RPMI7951 (cell line): ENCODE measurements around the gene TUBA3D. TPM values are rescaled to one million over a fixed set of nuclear protein-coding genes. Genes with fewer than 3 reads are reported as not detected.
"Not testable (repeated sequence)": the region's sequence is repeated elsewhere in the genome, so short reads cannot be mapped to it uniquely, and the experiment has no call there.

Experiments used
- DNase-seq: peaks from one replicate; pipeline ENCODE4 v3.0.0-alpha.2; 2012; ENCODE audit warnings: low read depth
- total RNA-seq: library from RNA; depleted of rRNA; stranded (reverse); fragments of >200 nt; shearing (Covaris generic); gene quantifications from 2 replicates; pipeline ENCODE4 v1.2.3, GENCODE V29; 2014

Gene TUBA3D
- total RNA-seq, 1 experiment from 2014 or later, result not detected

- not testable (repeated sequence) for DNase-seq
Measured at GRCh38 chr2:131514408-131515166, 38.7 kb downstream of the TUBA3D start.

GRCh38 chr2:131515235-131515634, 39.3 kb downstream of the TUBA3D start:
- DNase-seq, result not testable (repeated sequence)

- DNase-seq, result no peak
Measured at GRCh38 chr2:131516011-131516410, 40.1 kb downstream of the TUBA3D start.

GRCh38 chr2:131516621-131517020, 40.7 kb downstream of the TUBA3D start:
- DNase-seq, result not testable (repeated sequence)

- no peak for DNase-seq
Measured at GRCh38 chr2:131517106-131517831, 41.4 kb downstream of the TUBA3D start.

GRCh38 chr2:131517856-131518255, 41.9 kb downstream of the TUBA3D start:
- not testable (repeated sequence) for DNase-seq

GRCh38 chr2:131518531-131518930, 42.6 kb downstream of the TUBA3D start:
- DNase-seq, result not testable (repeated sequence)

GRCh38 chr2:131519466-131519865, 43.5 kb downstream of the TUBA3D start:
- DNase-seq, result no peak

- not testable (repeated sequence) for DNase-seq
Measured at GRCh38 chr2:131519871-131520470, 44.1 kb downstream of the TUBA3D start.

- no peak for DNase-seq
Measured at GRCh38 chr2:131520526-131520925, 44.6 kb downstream of the TUBA3D start.

- not testable (repeated sequence) for DNase-seq
Measured at GRCh38 chr2:131521524-131521923, 45.6 kb downstream of the TUBA3D start.

- DNase-seq, result peak; percentile 13
Measured at GRCh38 chr2:131521961-131522781, 46.3 kb downstream of the TUBA3D start.

- DNase-seq, result not testable (repeated sequence)
Measured at GRCh38 chr2:131525256-131525655, 49.3 kb downstream of the TUBA3D start.

GRCh38 chr2:131527131-131528001, 51.4 kb downstream of the TUBA3D start, which contains the start of gene CCDC74A:
Gene CCDC74A (plus strand): TSS chr2:131527888. CDS start chr2:131527971, 83 bp downstream.
- DNase-seq, result peak; percentile 76

- not testable (repeated sequence) for DNase-seq
Measured at GRCh38 chr2:131528981-131529863, 53.3 kb downstream of the TUBA3D start.

- not testable (repeated sequence) for DNase-seq
Measured at GRCh38 chr2:131529864-131530445, 54.0 kb downstream of the TUBA3D start.

GRCh38 chr2:131530626-131531344, 54.9 kb downstream of the TUBA3D start:
- DNase-seq, result not testable (repeated sequence)

GRCh38 chr2:131531547-131532185, 55.7 kb downstream of the TUBA3D start:
- not testable (repeated sequence) for DNase-seq
